GM03348 (cell line): Measurements from ENCODE around the gene PEX26.
"Not testable (repeated sequence)": the region's sequence is repeated elsewhere in the genome, so short reads cannot be mapped to it uniquely, and the experiment has no call there.

Experiments
- DNase-seq: peaks from one replicate; pipeline ENCODE4 v3.0.0; 2012; ENCODE audit warnings: low spot score

Gene PEX26

DNA sequence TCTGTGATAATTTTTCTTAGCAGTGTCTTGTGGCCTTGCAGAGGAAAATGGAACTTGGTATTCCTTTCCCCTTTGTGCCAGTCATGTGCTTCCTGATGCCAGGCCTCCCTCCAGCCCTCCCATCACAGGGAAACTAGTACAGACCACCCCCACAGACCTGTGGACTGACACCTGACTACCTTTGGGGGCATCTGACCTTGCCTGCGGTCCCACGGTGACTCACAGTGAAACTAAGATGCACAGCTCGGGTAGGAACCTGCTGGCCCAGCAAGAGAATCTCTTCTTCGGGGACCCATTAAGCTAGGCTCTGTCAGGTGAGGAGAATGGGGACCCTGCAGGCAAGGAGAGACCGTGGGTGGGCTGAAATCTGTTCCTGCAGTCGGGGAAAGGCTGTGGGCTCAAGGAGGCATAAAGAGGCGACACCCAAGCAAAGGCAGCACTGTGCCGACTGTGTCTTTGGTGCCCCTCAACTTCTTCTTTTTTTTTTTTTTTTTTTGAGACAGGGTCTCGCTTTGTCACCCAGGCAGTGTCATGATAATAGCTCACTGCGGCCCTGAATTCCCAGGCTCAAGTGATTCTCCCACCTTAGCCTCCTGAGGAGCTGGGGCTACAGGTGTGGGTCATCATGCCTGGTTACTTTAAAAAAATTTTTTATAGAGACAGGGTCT is 20.8 kb upstream of the PEX26 start:
- no peak for DNase-seq

DNA sequence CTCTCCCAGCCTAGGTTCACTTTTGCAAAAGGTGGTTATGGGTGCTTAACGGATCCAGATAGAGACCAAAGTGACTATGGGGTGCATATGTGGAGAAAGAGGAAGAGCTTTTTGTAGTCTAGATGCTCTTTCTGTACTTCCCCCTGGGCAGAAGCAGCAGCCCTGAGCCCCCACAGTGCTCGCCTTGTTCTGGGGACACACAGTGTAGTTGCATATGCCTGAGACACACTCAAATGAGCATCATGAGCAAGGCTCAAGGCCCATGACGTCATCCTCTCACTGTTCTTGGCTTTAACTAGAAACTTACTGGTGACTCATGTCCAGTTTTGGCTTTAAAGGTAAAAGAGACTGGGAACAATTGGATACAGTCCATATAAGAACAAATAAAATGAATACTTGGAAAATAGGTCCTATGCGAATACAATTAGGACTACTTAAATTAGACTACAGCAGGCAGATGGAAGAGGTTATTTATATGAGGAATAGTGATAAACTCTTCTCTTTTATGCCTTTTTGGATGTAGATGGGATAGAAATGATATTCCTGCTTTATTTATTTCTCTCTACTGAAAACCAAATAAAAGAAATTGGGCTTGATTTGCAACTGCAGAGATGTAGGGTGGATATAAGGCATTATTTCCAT is 20.1 kb upstream of the PEX26 start:
- peak; percentile 81 for DNase-seq

DNA sequence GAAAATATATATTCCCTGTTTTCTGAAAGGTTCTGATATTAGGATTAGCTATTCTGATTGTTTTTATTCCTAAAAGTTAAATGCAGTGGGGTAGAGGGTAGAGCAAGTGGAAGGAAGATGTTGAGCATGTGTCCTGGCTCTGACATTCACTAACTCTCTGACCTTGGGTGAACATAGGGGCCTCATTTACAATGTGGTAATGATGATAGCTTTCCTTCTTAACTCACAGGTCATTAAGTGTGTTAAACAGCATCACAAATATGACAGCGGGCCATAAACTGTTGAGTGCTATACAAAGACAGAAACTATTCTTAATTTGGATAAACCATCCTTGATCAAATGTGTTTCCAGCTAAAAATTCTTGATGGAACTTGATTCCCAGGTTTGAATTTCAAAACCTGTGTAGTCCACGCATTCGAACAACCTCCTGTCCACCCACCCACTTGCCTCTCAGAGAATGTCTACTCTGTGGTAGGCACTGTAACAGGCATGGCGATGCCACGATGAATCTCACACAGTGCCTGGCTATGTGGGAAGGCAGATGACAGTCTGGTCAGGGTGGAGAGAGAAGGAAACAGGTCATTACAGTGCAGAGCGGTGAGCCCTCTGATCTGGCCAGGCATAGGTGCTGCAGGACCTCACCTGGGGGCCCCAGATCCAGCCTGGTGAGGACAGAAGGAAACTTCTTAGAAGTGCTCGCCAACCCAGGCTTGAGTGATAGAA is 19.3 kb upstream of the PEX26 start:
- no peak for DNase-seq

DNA sequence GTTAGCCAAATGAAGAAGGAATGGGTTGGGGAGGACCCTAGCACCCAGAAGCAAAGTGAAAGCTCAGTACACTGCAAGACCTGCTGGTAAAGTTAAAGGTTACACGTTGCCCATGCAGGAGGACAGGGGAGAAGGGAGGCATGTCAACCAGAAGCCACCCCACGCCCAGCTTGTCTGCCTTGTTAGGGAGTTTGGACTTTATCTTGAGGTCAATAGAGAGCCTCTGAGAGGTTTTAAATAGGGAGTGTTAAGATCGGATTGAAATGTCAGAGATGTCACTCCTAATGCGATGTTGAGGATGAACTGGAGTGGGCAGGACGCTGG is 18.7 kb upstream of the PEX26 start:
- DNase-seq: no peak

DNA sequence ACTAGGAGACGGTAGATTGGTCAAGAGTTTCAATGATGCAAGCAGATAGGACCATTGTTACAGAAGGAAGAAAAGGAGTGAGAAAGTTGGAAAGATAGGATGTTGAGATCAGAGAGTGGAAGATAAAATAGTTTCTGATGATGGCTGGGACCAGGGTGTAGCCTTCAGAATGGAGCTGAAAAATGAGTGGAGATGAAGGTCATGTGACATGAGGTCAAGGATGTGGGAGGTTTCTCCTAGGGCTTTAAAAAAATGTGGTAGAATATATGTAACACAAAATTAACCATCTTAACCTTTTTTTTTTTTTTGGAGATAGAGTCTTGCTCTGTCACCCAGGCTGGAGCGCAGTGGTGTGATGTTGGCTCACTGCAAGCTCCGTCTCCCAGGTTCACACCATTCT is 18.3 kb upstream of the PEX26 start:
- no peak for DNase-seq

DNA sequence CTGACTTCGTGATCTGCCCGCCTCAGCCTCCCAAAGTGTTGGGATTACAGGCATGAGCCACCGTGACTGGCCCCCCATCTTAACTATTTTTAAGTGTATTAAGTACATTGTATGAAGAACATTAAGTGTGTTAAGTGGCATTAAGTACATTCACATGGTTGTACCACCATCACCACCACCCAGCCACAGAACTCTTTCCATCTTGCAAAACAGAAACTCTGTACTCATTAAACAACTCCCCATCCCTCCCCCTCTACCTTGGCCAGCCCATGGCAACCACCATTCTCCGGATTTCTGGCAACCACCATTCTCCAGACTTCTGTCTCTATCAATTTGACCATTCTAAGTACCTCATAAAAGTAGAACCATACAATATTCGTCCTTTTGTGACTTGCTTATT is 17.8 kb upstream of the PEX26 start:
- no peak for DNase-seq

DNA sequence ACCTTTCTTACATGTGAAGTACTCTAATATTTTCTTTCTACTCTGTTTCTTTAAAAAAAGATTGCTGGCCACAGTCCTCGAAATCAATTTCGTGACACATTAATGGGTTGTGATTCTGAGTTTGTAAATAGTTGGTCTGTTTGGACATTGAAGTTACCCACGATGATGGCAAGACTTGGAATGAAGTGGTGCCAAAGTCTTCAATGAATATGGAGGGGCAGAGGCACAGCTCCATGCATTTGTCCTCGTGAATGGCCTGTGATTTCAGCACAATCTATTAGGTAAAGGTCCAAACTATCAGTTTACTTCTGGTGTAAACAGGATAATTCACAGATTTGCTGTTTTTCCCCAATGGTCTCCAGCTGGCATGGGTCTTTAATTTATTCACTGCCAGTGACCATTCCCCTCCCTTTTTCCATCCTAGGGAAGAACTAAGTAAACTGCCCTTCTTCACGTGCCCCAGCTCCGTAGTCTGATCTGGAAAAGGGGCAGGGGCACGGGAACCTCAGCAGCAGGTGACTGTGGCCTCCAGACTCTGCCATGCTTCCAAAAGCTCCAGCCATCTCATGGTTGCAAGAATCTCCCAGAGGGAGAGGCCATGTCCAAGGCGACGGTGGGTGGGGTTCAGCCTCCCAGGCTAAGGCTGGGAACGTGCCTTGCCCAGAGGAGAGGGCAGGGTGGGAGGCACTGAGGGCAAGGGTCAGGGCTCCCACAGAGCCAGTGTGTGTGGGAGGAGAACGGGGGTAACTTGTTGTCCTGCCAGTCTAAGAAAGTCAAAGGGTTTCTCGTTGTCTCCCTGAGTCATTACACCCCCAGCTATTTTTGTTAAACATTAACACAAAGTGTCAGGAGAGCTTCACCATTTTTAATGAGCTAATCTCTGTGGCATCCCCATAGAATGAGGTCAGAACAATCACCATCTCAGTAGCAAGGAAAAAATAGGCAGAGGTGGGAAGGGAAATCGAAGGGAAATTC is 16.9 kb upstream of the PEX26 start:
- DNase-seq: peak; percentile 59

DNA sequence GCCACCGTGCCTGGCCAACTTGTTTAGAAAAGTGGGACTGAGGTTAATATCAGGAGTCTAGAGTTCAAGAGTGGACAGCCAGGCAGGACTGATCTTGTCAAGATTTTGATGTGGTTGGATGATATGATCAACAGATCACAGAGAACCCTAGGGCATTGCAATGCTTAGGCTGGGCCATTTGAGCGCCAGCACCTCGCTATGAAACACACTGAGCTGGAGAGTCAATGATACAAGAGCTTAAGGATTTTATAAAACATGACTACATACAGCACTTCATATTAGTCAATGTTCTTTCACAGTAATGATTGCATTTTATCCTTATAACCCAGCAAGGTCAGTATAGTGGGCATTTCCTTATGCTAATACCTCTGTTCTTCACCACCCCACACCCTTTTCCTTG is 15.4 kb upstream of the PEX26 start:
- DNase-seq: no peak

DNA sequence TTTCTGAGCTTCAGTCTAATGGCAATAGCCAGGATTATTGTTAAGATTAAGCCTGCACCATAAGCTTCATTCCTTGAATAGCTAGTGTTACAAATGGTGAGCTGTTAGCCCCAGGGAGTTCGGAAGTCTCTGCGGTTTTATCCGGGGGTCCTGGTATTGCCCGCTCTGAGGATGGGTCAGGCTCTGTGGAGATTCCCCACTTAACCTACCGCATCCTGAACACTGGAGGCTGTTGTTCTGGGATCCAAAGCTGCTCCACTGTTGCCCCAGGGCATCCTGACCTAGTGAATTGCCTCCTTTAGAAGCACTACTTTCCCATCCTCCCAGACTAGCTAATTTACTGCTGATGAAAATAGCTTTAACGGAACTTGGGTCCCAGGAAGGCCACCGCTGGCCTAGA is 14.5 kb upstream of the PEX26 start:
- no peak for DNase-seq

DNA sequence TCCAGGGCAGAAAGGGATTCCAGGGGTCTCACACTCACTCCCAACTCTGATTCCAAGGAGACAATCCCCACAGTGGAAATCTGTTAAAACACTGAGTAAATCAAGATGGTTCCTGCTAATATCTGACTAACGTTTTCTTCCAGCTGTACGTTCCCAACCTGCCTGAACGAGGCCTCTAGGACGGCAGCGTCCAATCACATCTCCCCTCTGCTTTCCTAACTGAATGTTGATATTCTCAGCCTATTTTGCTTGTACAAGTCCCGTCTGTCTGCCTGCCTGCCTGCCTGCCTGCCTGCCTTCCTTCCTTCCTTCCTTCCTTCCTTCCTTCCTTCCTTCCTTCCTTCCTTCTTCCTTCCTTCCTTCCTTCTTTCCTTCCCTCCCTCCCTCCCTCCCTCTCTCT is 14.1 kb upstream of the PEX26 start:
- DNase-seq: not testable (repeated sequence)

DNA sequence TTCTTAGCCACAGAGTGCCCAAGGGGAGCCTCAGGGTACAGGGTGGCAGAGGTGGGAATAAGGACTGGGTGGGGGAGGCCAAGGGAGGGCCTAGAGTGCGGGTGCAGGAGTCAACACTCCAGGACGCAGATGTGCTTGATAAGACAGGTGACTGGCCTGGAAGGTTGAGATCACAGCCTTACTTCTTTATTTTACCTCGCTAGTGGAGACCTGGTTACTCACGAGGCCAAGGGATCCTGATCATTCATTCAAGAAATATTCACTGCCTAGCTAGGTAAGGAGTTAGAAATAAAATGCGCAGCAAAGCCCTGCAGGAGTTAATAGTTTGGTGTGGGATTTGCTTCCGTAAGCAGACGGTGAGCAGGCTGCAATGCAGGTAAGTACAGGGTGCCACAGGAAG is 13.2 kb upstream of the PEX26 start:
- no peak for DNase-seq

DNA sequence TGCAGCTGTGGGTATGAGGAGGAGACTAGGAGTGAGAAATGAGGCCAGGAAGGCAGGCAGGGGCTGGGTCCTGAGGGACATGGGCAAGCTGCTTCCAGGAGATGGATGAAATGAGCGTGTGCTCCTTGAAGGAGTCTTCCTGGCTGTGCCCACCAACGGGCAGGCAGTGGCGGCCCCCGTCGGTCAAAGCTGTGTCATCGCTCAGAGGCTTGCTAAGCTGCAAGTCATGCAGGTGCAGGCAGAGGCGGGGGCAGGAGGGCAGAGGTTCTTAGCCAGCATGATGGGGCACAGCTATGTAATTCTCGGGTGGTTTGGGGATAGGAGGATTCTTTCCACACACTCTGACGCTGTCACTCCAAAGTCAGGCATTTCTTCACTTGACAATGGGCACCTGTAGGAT is 12.5 kb upstream of the PEX26 start:
- no peak for DNase-seq

DNA sequence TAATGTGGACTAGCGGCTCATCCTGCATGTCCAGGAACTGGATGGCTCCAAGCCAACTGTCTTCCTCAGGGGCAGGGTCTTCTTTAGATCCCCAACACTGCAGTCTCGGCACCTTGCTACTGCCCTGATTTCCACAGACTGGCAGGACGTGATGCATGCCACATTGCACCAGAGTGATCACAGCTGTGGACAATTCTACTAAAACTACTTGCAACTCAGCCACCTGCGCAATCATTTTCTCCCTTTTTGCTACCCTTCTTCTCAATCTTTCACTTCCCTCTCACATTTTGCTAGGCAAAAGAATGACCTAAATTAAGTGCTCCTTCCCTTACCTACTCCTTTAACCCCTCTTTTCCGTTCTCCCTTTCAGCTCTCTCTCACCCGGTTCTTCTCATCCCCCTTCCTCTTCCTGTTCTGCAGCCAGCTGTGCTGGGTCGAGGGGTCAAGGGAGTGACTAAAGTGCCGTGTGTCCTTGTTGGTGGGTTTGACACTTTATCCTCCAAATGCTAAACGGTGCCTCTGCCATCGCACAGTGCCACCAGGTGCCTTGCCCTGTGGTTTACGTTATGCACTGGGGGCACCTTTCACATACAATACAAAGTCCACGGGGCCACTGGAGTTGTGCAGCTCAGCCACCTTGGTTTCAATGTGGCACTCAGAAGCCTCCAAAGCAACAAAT is 11.5 kb upstream of the PEX26 start:
- no peak for DNase-seq

DNA sequence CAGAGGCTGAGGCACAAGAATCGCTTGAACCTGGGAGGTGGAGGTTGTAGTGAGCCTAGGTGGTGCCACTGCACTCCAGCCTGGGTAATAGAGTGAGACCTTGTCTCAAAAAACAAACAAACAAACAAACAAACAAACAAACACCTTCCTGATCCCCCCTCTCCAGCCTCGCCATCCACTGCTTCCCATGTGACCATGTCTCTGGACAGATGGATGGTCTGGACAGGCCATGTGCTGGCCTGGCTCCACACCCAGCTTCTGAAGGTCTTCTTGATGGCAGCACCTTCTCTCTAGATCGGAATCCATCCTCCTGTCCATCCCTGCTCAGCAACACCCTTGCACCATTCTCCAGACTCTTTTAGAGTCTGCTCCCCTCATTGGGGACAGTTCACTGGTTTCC is 10.7 kb upstream of the PEX26 start:
- DNase-seq: no peak

DNA sequence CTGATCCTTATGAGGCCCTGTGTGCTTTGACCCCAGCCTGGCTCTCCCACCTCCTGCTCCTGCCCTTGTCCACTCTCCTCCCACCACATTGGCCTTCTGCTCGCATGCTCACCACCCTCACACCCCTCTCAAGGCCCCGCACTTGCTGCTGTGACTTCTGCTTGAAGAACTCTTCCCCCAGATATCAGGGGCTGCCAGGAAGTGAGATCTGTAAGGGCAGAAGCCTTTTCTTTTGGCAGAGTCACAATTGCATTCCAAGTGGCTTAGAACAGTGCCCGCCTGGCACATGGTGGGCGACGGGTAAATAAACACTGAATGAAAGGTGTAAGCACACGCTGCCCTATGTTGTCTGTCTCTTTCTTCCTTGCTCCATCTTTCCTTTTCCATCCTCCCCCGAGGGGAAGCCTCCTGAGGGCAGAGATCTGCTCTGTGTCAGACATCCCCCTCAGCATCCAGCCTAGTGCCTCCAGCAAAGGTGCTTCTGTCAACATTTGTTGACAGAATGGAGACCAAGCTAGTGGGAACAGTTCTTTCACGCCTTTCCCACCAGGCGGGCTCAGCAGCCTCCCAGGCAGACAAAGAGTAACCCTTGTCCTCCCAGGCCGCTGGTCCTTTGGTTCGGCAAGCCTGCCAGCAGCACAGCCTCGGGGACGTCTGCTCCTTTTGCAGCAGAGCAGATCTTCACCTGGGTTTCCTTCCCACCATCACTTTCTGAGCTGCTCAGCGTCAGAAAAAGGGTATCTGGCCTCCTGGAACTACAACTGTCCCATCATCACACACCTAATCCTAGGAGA is 10.0 kb upstream of the PEX26 start:
- DNase-seq: no peak

DNA sequence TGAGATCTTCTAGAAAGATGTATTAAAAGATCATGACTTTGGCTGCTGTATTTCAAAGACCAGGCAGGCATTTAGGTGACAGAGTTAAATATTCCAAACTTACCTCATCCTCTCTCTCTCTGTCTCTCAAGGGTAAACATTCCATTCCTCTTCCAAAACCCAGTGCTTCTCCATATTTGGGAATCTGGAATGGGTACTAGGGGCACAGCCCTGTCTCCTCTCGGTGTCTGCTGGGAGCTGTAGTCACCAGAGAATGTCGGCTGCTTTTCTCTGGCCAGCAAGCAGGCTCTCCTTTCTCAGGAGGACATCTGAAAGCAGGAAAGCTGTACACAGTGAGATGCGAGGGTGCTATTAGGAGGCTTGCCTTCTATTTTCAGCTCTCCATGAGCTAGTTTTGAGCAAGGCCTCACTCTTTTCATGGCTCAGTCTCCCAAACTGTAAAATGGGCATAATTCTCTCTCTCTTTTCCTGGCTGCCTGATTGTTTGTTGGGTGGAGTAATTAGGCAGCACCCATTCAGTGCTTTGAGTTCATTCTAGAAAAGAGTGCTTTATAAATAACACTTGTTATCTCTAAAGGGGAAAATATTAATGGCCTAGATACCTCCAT is 9.3 kb upstream of the PEX26 start:
- peak; percentile 82 for DNase-seq

DNA sequence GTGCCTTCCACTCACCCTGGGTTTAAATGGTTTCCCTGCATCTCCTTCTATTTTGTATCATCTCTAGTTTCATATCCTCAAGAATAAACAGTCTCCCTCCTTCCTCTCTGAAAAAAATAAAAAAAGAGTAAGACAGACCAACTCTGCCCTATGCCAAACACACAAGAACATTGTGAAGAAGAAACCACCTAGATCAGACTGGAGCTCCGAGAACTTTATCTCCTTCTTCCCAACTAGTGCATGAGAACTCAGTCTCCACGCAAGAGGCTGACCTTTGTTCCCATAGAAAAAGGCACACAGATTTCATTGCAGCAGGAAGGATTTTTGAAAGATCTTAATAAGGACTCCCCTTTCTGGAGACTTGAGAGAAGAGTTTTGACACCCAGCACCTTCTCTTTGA is 8.7 kb upstream of the PEX26 start:
- DNase-seq: no peak

DNA sequence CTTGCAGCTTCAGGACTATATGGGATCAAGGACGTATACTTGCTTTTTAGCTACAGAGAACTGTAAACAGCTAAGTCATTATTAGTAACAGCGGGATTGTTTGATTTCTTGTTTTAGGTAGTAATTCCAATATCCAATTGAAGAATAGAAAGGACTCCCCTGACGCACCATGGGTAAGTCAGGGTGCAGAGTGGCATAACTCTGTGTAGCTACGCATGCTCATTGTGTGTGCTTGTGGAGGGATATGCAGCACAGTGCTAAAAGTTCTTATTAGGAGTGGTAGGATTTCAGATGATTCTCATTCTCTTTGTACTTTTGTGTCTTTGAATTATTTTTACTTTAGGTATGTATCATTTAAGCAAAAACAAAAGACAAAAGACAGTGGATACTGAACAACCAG is 7.7 kb upstream of the PEX26 start:
- no peak for DNase-seq

DNA sequence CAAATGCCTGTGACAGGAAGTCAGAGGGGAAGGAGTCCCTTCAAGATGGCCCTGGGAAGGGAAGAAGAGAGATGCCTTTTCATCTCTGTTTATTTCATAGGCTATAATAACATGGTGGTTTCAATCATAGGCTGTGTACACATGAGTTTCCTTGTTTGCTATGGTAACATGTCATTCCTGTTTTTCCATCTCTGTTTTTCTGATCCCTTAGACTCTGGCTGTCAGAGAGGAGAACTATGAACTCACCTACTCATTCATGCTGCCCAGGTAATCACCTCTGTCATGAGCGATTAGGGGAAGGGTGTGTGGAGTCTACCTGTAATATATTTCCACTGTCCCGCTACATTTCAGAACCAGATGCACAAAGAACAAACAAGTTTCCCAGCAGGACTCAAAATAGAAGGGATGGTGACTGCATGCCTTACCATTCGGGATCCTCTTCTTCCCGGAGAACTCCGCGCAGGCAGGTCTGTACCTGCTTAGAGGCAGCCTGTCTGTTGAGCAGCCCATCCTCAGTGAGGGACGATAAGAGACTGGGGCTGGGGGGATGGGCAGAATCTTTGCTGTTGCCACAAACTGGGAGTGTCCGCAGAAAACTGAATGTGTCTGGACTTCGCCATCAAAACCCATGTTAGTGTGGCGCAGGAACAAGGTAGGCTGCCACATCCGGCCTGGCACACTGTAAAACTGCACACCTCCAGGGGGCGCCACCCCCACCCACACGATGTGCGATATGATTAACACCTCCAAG is 7.1 kb upstream of the PEX26 start:
- no peak for DNase-seq
